GM19193 (cell line): ENCODE results near the gene SRGAP3.

ENCODE experiments used
- POLR2A ChIP-seq: IDR thresholded peaks from 4 replicates; pipeline ENCODE4 v1.6.1; 2011; ENCODE audit not compliant: insufficient read depth, insufficient read length; ENCODE audit errors: extremely low read depth

SRGAP3 gene

DNA sequence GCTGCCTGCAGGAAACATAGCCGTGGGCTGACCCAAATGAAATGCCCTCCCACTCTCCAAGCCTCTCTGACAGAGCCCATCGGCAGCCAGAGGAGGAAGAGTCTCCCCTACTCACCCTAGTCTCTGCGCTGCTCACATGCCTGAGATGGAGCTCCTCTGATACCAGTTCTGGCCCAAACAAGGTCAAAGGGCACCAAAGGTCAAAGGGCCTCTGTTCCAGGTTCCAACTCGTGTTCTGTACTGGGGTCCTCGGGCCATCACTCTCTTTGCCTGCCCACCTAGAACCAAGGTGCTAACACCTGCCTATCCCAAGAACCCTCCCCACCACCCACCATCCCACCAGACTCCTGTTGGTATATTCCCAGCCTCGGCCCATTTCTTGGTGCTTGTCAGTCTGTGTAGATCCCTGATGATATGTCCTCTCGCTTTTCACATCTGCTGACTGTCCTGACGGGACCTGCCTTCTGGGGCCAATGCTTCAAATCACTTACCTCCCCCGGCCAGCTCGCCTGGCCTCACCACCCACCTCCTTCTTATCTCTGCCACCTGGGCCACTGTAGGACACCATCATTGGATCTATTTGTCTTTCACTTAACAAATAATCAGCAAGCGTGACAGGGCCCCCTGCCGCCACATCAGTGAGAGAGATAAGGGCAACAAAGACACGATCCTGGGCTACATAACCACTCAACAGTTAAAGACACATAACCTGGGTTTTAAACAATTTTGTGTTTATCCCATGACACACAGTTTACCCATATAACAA is 90.4 kb downstream of the SRGAP3 start:
- no peak for TF ChIP-seq POLR2A

DNA sequence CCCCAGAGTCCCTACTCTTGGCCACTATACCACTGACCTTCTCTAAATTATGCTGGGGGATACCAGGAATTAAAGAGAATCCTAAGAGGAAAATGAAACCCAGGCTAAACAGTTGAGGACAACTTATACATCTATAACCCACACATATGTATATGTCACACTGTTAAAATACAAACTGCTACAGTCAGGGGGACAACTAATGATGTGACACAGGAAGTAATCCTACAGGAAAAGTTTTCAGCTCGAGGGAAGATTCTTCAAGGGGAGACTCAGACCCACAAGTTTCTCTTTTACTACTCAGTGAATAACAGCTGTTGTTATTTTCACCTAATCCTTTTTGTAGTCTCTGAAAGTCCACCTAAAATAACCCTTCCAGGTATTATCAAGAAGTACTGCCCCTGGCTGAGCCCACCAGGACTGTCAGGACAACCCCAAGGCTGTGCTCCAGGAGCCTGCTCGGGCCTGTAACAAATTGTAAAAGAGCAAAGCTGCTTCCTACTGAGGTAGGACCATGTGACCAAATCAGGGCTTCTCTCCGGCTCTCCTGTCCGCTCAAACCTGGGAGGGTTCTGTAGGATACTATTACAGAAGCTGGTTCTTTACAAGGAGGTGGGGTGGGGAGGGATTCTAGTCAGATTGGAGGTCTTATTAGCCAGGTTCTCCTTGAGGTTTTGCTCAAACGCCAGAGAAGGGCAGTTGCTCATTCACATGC is 91.6 kb downstream of the SRGAP3 start:
- no peak for TF ChIP-seq POLR2A

DNA sequence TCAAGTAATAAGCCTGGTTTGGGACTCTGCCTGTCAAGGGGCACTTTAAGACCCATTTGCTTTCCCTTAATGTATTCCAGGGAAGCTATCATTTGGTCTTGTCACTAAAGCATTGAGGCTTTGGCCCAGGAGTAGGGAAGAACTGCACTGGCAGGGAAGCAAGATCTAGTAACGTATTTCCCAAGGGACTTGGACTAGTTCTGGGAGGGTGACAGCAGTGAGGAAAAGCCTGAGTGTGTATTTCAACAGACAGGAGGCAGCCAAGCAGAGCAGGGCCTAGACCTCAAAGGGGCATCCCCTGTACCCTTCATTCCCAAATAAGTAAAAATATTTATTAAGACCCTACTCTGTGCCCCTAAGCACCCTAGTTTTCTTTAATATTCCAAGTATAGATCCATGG is 92.8 kb downstream of the SRGAP3 start:
- no peak for TF ChIP-seq POLR2A

DNA sequence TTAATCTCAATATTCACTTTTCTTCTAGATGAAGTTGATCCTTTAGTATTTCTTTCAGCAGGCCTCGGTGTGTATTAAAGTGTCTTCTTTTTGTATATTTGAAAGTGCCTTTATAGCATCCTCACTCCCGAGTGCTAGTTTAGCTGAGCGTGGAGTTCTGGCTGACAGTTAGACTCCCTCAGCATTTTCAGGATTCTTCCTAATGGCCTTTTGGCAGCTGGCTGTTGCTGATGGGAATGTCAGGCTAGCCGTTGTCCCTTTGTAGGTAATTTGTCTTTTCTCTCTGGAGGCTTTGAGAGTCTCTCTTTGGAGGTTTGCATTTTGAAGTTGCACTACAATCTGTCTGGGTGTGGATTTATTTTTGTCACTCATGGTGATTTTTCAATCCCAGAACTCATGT is 94.4 kb downstream of the SRGAP3 start:
- TF ChIP-seq POLR2A: no peak

DNA sequence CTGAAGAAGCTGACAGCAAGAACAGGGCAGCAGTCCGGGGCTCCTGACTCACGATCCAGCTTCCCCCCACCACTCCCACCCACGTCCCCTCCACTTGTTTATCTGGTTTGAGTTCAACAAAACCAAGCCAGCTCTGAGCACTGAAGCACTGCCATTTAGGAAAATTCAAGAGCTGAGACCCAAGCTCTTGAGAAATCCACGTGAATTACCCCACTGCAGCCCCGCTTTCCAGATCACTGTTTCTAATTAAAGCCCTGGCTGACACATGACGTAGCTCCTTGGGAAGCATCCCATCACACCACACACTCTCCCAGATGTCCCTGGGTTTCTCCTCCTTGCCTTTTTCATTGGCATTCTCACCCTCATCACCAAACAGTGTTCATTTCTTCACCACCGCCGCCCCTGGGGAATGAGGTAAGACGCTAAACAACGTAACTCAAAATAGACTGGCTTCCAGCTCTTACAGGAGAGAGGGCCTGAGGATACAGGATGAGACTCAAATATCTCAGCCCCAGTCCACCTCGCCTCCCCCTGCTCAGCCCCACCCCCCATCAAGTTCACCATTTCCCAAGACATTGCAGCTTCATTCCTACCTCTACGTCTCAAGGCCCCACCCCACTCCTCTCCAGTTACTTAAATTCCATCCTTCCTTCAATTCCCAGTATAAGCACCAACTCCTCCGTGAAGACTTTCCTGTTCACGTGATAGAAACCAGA is 95.4 kb downstream of the SRGAP3 start:
- TF ChIP-seq POLR2A: no peak

DNA sequence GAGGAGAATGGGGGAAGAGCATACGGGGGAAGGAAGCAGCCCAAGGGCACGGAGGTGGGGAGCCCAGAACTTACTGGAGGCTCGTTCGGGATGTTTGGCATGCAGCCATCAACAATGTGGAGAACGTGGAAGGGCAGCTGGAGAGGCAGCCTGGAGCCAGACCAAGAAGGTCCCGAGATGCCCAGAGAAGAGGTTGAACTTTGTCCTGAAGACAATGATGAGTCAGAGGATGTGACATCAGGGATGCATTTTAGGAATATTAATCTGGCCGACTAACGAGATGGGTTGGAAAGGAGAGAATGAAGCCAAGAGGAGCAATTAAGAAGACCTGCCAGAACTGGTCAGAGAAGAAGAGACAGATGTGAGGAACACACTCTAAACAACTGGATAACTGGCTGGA is 98.2 kb downstream of the SRGAP3 start:
- no peak for TF ChIP-seq POLR2A

DNA sequence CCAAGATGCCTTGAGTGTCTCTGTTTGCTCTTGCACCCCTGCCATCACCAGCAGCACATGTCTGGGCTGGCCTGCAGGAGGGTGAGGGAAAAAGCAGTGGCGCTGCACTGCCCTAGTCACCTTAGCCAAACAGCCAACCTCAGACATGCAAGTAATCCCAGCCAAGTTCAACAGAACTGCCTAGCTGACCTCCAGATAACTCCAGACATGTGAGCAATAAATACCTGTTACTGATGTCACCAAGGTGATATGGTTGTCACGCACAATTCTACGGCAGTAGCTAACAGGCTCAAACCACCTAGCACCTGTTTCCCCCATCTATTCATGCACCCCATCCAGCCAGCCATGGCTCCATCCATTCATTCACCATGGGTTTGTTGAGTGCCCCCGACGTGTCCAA is 99.9 kb downstream of the SRGAP3 start:
- TF ChIP-seq POLR2A: no peak

DNA sequence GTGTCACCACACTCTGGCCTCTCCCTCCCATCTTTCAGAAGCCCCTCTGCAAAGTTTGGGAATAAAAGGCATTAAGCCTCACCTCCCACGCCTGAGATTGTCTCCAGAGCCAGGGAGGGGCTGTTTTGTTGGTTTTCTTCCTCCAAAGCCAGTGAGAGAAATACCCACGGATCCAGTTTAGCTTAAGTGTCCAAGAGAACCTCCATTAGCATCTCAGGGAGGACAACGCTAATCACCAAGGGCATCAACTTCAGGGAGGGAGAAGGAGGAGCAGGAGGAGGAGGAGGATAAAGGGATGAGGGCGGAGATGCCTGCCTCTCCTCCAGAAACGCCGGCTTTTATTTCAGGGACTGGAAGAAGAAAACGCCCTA is 101.6 kb downstream of the SRGAP3 start:
- no peak for TF ChIP-seq POLR2A

DNA sequence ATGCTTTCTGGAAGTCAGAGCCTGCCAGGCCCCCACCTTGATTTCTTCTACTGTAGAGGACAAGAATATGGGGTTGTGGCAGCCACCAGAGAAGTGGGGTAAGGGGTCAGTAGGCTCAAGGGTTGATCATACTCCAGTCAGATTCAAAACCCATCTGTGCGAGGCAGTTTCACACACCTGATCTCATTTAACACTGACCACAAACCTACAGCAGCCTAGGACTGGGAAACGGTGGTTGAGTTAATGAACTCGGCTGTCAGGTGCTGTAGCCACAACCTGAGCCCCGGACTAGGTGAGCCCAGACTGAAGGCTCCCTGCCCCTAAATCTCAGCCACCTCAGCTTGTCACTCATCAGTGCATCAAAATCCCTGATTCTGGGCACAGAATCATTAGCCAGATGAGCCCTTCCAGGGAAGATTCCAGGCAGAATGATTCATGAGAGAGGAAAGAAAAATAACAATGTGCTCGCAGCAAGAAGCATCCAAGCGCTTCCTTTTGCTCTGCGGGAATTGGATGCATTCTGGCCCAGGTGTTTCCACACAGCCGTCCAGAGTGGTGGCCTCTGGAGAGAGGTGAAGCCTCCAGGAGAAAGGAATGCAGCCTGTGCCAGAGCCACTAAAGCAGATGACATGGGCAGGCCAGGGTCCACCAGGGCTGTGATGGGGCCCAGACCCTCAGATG is 102.1 kb downstream of the SRGAP3 start:
- no peak for TF ChIP-seq POLR2A

DNA sequence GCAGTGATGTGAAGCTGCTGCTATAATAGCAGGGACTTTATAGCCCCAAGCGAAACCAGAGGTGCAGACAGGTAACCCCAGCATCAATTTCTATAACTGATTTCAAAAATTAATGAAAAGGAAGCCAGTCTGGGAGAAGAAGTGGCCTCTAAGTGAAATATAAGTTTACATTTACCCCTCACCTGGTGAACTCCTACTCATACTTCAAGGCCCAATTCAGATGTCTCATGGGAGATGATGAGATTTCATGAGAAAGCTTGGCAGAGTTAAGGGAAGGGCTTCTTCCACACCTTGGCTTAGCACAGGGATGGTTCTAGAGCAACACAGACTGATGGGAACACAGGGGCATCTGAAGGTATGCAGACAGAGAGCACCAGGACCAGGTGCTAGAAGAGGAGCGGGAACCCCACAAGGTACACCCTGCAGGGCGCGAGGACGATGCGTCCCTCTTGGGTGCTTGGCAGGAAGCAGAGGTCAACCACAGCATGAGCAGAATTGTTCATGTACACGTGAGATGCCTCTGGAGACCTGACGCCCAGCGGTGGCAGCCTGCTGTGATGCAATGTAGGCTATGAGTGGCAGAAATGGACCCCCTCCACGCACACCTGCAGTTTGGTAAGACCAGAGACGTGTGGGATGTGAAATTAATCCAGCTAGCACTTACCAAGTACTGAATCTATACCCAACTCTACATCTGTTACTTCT is 102.9 kb downstream of the SRGAP3 start:
- no peak for TF ChIP-seq POLR2A

DNA sequence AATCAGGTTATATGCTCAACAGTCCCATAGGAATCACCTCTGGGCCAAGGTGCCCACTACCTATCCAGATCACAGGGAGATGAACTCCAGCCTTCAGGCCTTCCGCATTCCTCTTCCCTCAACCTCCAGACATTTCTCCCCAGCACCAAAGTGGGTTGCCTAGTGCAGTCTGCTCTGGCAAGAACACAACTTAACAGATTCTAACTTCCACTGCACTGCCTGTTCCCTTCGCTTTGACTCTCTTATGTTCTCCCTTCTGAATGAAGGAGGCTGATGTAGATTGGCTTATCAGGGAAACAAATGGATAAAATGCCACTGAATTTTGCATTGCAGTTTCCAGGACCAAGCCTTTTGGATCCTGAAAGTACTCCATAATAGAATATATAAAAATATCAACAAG is 106.3 kb downstream of the SRGAP3 start:
- TF ChIP-seq POLR2A: no peak

DNA sequence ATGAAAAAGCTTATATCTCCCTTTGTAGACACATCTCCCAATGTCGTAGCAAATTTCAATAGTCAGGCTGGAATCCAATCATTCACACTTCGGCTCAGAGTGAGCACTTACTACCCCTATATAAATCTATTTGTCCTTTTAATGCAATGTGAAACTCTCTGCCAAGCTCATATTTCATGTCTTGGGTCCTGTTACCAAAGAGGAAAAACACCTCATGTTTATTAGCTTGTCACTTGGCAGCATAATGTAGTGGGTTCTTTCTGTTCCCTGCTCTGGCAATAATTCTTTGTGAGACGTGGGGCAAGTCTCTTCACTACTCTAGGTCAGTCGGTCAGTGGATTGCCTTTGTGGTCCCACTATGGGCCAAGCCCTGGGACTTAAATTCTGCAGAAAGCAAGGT is 107.1 kb downstream of the SRGAP3 start:
- TF ChIP-seq POLR2A: no peak

DNA sequence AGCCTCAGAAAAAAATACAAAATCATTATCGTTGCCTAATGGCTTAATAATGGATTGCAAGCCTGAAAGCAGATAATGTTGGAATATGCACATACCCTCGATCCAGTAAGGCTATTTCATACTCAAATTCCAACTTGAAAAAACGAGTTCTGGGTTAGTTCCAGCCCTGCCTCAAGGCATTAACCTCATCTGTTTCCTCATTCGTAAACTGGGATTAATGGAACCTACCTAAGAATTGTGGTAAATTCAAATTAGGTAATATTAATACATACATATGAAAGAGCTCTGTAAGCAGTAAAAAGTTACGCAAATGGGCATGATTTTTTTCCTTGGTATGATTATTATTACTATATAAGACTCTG is 107.5 kb downstream of the SRGAP3 start:
- TF ChIP-seq POLR2A: no peak

DNA sequence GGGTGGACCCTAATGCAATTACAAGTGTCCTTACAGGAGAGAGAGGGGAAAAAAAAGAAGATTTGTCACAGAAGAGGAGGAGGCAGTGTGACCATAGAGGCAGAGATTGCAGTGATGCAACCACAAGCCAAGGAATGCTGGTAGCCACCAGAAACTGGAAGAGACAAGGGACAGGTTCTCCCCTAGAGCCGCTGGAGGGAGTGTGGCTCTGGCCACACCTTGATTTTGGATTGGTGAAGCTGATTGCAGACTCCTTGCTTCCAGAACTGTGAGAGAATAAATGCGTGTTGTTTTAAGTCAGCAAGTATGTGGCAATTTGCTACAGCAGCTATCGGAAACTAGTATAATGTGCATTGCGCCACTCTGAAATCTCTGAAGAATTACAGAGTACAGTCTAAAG is 110.1 kb downstream of the SRGAP3 start:
- TF ChIP-seq POLR2A: no peak

DNA sequence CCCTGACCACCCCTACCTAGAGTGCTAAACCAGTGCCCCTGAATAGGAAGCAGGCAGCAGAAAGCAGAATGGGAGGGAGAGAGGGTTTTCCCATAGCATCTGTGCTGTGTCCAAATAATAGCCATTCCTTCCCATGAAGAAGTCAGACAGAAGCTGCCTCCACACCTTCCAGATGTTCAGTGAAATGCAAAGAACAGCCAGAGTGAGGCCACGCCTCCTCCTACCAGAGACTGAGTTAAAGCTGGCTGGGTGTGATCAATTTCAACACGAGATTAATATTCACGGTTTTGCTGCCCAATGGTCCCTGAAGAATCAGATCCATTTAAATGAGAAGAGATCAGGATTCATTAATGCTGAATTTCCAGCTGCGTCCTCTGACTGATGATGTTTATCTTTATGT is 111.8 kb downstream of the SRGAP3 start:
- no peak for TF ChIP-seq POLR2A
